Measurements from ENCODE around the gene PDAP1.
"Not testable (repeated sequence)": the region's sequence is repeated elsewhere in the genome, so short reads cannot be mapped to it uniquely, and the experiment has no call there.

The PDAP1 gene

DNA sequence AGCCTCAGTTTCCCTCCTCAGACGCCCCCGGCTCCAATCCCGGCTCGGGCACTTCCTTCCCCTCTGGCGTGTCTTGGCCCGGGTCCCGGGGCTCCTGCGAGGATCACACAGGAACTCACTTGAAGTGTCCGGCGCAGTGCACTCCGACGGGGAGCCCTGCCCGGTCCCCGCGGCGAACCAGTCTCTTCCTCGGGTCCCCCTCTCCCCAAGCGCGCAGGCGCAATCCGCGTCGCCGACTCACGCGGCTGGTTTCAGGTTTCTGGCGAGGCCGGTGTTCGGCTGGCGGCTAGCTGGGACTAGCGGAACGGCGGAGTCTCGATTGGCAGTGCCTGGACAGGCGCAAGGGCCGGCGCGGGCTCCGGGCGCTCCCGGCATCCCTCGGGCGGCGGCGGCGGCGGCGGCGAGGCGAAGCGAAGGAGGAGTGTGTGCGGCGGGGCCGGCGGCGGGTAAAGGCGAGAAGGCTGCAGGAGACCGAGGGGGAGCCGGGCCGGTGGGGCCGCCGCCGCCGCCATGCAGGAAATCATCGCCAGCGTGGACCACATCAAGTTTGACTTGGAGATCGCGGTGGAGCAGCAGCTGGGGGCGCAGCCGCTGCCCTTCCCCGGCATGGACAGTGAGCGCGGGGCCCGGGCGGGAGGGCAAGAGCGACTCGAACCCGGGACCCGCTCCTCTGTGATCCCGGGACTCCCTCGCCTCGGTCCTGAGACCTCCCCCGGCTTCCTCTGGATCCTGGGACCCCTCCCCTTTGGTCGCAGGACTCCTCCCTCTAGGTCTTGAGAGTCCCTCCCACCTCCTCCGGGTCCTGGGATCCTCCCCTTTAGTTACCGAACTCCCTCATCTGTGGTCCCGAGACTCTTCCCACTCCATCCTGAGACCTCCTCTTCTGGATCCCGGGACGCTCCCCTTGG lies 30.4 kb upstream of the PDAP1 start, which contains the start of the genes CPSF4 and PTCD1:
Gene CPSF4 (plus strand): TSS at position 371 of the 908 bp plus-strand sequence. CDS start 140 bp downstream, at position 511.
Gene PTCD1 (minus strand): TSS at position 226 of the 908 bp plus-strand sequence. CDS start 3,556 bp downstream, outside the sequence.
- H3K36me3 Mint-ChIP-seq (ENCODE audit: low read depth) = peaks cover 23% of the 10 kb centered on the region
- H3K4me3 Mint-ChIP-seq = peak within 1 kb of the TSS; percentile 99
- peak within 1 kb of the TSS; percentile 86 for H3K27ac Mint-ChIP-seq
- H3K27me3 Mint-ChIP-seq (ENCODE audit: low read depth) = no peaks in the 10 kb centered on the region
- H3K4me1 Mint-ChIP-seq (ENCODE audit: low read depth) = peaks cover 29% of the 10 kb centered on the region
- peak; percentile 94 for DNase-seq (ENCODE audit: low spot score)
- H3K9me3 Mint-ChIP-seq = no peaks in the 10 kb centered on the region

- Mint-ChIP-seq H3K27ac (peak overlapping the region; percentile 86), H3K9me3 (no peaks in the 10 kb centered on the region), H3K36me3 (ENCODE audit: low read depth) (peaks cover 18% of the 10 kb centered on the region), H3K27me3 (ENCODE audit: low read depth) (no peaks in the 10 kb centered on the region), H3K4me3 (peak overlapping the region; percentile 99), H3K4me1 (ENCODE audit: low read depth) (peaks cover 26% of the 10 kb centered on the region)
- DNase-seq (ENCODE audit: low spot score) = no peak
Observed at GRCh38 chr7:99437946-99438572, 29.7 kb upstream of the PDAP1 start.

DNA sequence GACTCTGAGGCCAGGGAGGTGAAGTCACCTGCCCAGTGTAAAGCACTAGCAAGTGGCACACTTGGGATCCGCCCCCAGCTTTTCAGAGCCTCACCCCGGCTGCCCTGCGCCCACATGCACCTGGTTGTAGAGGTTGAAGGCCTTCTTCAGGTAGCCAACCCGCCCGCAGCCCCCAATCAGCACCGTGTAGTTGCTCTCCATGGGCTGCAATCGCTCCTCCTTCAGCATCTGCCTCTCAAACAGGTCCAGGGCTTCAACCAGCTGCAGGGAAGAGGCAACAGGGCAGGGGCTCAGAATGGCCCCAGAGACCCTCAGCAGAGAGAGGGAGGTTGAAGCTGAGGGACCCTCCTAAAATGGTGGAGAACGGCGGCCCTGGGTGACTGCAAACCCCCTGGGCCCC lies 24.8 kb upstream of the PDAP1 start:
- H3K27ac Mint-ChIP-seq = no peak overlapping the region

DNA sequence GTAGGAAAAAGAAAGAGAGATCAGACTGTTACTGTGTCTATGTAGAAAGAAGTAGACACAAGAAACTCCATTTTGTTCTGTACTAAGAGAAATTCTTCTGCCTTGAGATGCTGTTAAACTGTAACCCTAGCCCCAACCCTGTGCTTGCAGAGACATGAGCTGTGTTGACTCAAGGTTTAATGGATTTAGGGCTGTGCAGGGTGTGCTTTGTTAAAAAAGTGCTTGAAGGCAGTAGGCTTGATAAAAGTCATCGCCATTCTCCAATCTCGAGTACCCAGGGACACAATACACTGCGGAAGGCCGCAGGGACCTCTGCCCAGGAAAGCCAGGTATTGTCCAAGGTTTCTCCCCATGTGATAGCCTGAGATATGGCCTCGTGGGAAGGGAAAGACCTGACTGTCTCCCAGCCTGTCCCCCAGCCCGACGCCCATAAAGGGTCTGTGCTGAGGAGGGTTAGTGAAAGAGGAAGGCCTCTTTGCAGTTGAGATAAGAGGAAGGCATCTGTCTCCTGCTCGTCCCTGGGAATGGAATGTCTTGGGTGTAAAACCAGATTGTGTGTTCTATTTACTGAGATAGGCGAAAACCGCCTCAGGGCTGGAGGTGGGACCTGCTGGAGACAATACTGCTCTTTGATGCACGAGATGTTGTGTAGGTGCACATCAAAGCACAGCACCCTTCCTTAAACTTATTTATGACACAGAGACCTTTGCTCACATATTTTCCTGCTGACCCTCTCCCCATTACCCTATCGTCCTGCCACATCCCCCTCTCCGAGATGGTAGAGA lies 23.6 kb upstream of the PDAP1 start:
- not testable (repeated sequence) for H3K27ac Mint-ChIP-seq; H3K4me1 Mint-ChIP-seq (ENCODE audit: low read depth); H3K27me3 Mint-ChIP-seq (ENCODE audit: low read depth); H3K4me3 Mint-ChIP-seq; H3K9me3 Mint-ChIP-seq; DNase-seq (ENCODE audit: low spot score)
- peaks cover 14% of the 10 kb centered on the region for H3K36me3 Mint-ChIP-seq (ENCODE audit: low read depth)

More for the DNA sequence above, 24.8 kb upstream of the PDAP1 start:
- no peak for DNase-seq (ENCODE audit: low spot score)
- H3K4me1 Mint-ChIP-seq (ENCODE audit: low read depth) = peaks cover 8% of the 10 kb centered on the region
- no peaks in the 10 kb centered on the region for H3K27me3 Mint-ChIP-seq (ENCODE audit: low read depth)
- H3K36me3 Mint-ChIP-seq (ENCODE audit: low read depth) = peaks cover 11% of the 10 kb centered on the region
- no peak overlapping the region for H3K4me3 Mint-ChIP-seq
- no peaks in the 10 kb centered on the region for H3K9me3 Mint-ChIP-seq

DNA sequence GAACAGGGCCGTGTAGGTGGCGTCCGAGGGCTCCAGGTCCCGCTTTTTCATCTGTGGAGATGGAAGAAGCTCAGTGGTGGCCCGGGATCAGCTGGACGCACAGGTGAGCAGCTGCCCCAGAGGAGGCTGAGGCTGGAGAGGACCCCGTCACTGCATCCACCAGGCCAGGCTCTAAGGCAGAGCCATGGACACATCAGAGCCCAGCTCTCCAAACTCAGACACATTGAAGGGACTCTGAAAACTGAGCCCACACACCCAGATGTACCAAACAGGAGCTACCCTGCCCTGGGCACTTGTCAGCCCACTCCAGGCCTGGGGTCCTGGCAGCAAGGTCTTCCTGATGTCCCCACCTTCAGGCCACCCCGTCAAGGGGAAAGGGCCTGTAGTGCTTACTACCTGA lies 21.4 kb upstream of the PDAP1 start:
- peaks cover 3% of the 10 kb centered on the region for H3K4me1 Mint-ChIP-seq (ENCODE audit: low read depth)
- DNase-seq (ENCODE audit: low spot score) = no peak
- no peak overlapping the region for H3K4me3 Mint-ChIP-seq
- no peaks in the 10 kb centered on the region for H3K27me3 Mint-ChIP-seq (ENCODE audit: low read depth)
- H3K36me3 Mint-ChIP-seq (ENCODE audit: low read depth) = peaks cover 19% of the 10 kb centered on the region
- no peaks in the 10 kb centered on the region for H3K9me3 Mint-ChIP-seq
- no peak overlapping the region for H3K27ac Mint-ChIP-seq

DNA sequence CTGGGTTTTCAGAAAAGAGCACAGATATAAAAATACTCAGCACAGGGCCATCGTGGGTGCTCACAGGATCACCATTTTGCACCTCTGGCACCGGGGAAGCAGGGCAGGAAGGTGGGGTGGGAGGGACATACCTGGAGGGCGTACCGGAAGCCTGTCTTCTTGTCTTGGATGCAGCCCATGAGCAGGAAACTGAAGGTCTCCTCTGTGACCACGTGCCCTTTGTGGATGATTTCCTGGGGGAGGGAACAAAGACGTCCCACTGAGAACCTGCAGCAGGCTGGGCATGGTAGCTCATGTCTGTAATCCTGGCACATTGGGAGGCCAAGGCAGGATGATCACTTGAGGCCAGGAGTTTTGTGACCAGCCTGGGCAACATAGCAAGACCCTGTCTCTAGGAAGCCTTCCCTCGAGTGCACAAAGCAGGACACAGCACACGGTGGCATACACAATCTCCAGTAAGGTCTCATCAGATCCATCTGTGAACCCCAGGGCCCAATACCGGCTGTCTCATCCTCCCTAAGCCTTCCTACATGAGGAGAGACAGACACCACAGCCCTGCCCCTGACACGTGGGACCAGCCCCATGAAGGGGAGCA lies 20.7 kb upstream of the PDAP1 start:
- Mint-ChIP-seq H3K27me3 (ENCODE audit: low read depth) (no peaks in the 10 kb centered on the region), H3K9me3 (no peaks in the 10 kb centered on the region), H3K4me3 (no peak overlapping the region), H3K27ac (no peak overlapping the region), H3K36me3 (ENCODE audit: low read depth) (peaks cover 19% of the 10 kb centered on the region), H3K4me1 (ENCODE audit: low read depth) (peaks cover 3% of the 10 kb centered on the region)
- no peak for DNase-seq (ENCODE audit: low spot score)

- H3K27ac Mint-ChIP-seq = no peak overlapping the region
- no peak for DNase-seq (ENCODE audit: low spot score)
- H3K4me3 Mint-ChIP-seq = no peak overlapping the region
- H3K4me1 Mint-ChIP-seq (ENCODE audit: low read depth) = peaks cover 3% of the 10 kb centered on the region
- peaks cover 24% of the 10 kb centered on the region for H3K36me3 Mint-ChIP-seq (ENCODE audit: low read depth)
- no peaks in the 10 kb centered on the region for H3K9me3 Mint-ChIP-seq
- no peaks in the 10 kb centered on the region for H3K27me3 Mint-ChIP-seq (ENCODE audit: low read depth)
Observed at GRCh38 chr7:99424932-99425730, 16.7 kb upstream of the PDAP1 start.

DNA sequence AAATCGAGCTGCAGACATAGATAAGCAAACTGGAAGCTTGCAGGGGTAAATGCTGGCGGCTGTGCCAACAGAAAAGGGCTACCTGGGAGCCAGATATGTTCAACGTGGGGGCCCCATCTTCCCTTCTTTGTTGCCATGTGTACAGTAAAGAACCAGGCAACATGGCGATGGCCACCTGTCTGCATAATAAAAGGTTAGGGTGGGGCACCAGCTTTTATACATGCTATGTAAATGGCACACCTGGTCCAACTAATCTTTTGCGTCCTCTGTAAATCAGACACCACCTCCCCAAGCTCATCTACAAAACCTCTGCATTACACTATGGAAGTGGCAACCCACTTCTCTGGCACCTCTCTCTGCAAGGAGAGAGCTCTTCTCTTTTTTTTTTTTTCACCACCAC lies 14.2 kb upstream of the PDAP1 start:
- no peak overlapping the region for H3K27ac Mint-ChIP-seq
- peaks cover 28% of the 10 kb centered on the region for H3K36me3 Mint-ChIP-seq (ENCODE audit: low read depth)
- H3K4me3 Mint-ChIP-seq = no peak overlapping the region
- no peaks in the 10 kb centered on the region for H3K27me3 Mint-ChIP-seq (ENCODE audit: low read depth)
- no peak for DNase-seq (ENCODE audit: low spot score)
- H3K4me1 Mint-ChIP-seq (ENCODE audit: low read depth) = no peaks in the 10 kb centered on the region
- no peaks in the 10 kb centered on the region for H3K9me3 Mint-ChIP-seq

- Mint-ChIP-seq H3K36me3 (ENCODE audit: low read depth) (peaks cover 32% of the 10 kb centered on the region), H3K4me3 (no peak overlapping the region), H3K4me1 (ENCODE audit: low read depth) (no peaks in the 10 kb centered on the region), H3K27ac (no peak overlapping the region), H3K9me3 (no peaks in the 10 kb centered on the region), H3K27me3 (ENCODE audit: low read depth) (no peaks in the 10 kb centered on the region)
- no peak for DNase-seq (ENCODE audit: low spot score)
Observed at GRCh38 chr7:99422186-99422585, 13.8 kb upstream of the PDAP1 start.

DNA sequence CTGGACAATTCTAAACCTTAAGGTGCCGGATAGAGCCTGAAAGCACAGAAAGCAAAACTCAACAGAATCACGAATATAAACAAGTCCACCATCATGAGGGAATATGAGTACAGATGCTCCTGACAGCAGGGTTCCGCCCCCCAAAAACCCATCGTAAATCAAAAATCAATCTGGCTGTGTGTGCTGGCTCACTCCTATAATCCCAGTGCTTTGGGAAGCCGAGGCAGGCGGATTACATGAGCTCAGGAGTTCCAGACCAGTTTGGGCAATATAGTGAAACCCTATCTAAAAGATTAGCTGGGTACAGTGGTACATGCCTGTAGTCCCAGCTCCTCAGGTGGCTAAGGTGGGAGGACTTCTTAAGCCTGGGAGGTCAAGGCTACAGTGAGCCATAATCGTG lies 12.6 kb upstream of the PDAP1 start:
- H3K27ac Mint-ChIP-seq = no peak overlapping the region
- H3K27me3 Mint-ChIP-seq (ENCODE audit: low read depth) = no peaks in the 10 kb centered on the region
- peaks cover 41% of the 10 kb centered on the region for H3K36me3 Mint-ChIP-seq (ENCODE audit: low read depth)
- no peaks in the 10 kb centered on the region for H3K9me3 Mint-ChIP-seq
- no peak overlapping the region for H3K4me3 Mint-ChIP-seq
- DNase-seq (ENCODE audit: low spot score) = no peak
- H3K4me1 Mint-ChIP-seq (ENCODE audit: low read depth) = peaks cover 2% of the 10 kb centered on the region

GRCh38 chr7:99420213-99420612 lies 11.8 kb upstream of the PDAP1 start:
- no peaks in the 10 kb centered on the region for H3K27me3 Mint-ChIP-seq (ENCODE audit: low read depth)
- H3K9me3 Mint-ChIP-seq = no peaks in the 10 kb centered on the region
- no peak overlapping the region for H3K27ac Mint-ChIP-seq
- no peak for DNase-seq (ENCODE audit: low spot score)
- peaks cover 3% of the 10 kb centered on the region for H3K4me1 Mint-ChIP-seq (ENCODE audit: low read depth)
- no peak overlapping the region for H3K4me3 Mint-ChIP-seq
- peaks cover 45% of the 10 kb centered on the region for H3K36me3 Mint-ChIP-seq (ENCODE audit: low read depth)

GRCh38 chr7:99419323-99420021 lies 11.1 kb upstream of the PDAP1 start:
- peaks cover 52% of the 10 kb centered on the region for H3K36me3 Mint-ChIP-seq (ENCODE audit: low read depth)
- H3K27ac Mint-ChIP-seq = no peak overlapping the region
- no peak overlapping the region for H3K4me3 Mint-ChIP-seq
- DNase-seq (ENCODE audit: low spot score) = no peak
- H3K27me3 Mint-ChIP-seq (ENCODE audit: low read depth) = no peaks in the 10 kb centered on the region
- H3K9me3 Mint-ChIP-seq = no peaks in the 10 kb centered on the region
- H3K4me1 Mint-ChIP-seq (ENCODE audit: low read depth) = peaks cover 3% of the 10 kb centered on the region
